Stimulated activated CD8-positive, alpha-beta memory T cell treated with anti-CD3 and anti-CD28 coated beads, Interleukin-12 subunit alpha, Interleukin-12 subunit beta, amount 100 ng/mL, for 24 hours (primary cell): ENCODE measurements around the gene SDHD.
"Not testable (repeated sequence)": the region's sequence is repeated elsewhere in the genome, so short reads cannot be mapped to it uniquely, and the experiment has no call there.

Source experiments
- DNase-seq: peaks from one replicate; pipeline ENCODE4 v3.0.0-alpha.2; 2020; ENCODE audit errors: extremely low read depth

SDHD gene

GRCh38 chr11:112086422-112087191 lies at the start of gene SDHD, which contains the start of gene TIMM8B:
SDHD (plus strand) TSS chr11:112086873; CDS start chr11:112086908, 35 bp downstream.
TIMM8B (minus strand) TSS chr11:112086756; CDS start chr11:112086723, 33 bp downstream.
- DNase-seq: peak; percentile 85

- no peak for DNase-seq
Observed at GRCh38 chr11:112037527-112037926, 49.1 kb upstream of the SDHD start.

DNA sequence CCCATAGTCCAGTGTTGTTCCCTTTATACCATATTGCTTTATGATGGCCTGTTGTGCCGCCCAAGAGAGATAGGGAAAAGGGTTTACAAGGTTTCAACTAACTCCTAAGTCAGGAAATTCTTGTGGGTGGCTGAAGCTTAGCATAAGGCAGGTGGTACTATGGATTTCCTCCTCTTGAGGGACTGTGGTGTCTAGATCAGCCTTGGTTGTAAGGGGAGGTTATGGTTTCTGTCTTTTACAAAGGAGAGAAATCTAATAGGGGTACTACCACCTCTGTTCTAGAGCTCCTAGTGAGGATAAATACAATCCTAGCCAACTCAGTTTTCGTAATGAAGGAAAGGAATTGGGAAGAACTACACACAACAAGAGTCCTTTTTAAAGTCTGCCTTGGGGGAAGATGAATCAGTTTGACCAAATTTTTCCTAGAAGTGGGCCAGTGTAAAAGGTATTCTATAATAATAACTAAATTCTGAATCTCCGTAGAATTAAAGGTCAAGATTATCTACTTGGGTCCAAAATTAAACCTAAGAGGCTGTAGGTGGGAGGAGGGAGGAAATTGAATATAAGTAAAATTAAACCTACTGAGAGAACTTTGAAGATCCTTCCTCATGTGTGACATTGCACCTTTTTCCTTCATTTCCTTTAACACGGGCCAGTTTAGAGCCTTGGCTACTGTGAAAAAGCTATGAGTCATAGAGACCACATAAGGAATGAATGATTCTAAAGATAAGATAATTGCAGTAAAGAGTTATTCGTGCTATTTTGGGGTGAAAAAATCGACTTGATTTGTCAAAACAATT lies 44.3 kb upstream of the SDHD start:
- no peak for DNase-seq

- DNase-seq: no peak
Observed at GRCh38 chr11:112042961-112043304, 43.7 kb upstream of the SDHD start.

DNA sequence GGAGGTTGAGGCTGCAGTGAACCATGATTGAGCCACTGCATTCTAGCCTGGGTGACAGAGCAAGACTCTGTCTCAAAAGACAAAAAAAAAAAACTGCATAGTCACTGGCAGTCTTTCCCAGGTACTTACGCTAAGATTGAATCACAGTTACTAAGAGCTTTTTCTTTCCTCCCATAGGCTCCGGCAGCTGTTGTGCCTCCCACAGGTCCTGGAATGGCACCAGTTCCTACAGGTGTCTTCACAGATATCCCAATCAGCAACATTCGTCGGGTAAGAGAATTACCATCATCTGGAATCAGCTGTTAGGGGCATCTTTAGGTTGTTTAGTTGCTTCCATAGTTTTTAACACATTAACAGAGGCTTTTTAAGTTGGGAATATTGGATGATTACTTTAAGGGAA lies 41.7 kb upstream of the SDHD start:
- DNase-seq: no peak

DNA sequence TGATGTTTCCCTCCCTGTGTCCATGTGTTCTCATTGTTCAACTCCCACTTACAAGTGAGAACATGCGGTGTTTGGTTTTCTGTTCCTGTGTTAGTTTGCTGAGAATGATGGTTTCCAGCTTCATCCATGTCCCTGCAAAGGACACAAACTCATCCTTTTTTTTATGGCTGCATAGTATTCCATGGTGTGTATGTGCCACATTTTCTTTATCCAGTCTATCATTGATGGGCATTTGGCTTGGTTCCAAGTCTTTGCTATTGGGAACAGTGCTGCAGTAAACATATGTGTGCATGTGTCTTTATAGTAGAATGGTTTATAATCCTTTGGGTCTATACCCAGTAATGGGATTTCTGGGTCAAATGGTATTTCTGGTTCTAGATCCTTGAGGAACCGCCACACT lies 40.0 kb upstream of the SDHD start:
- not testable (repeated sequence) for DNase-seq

DNA sequence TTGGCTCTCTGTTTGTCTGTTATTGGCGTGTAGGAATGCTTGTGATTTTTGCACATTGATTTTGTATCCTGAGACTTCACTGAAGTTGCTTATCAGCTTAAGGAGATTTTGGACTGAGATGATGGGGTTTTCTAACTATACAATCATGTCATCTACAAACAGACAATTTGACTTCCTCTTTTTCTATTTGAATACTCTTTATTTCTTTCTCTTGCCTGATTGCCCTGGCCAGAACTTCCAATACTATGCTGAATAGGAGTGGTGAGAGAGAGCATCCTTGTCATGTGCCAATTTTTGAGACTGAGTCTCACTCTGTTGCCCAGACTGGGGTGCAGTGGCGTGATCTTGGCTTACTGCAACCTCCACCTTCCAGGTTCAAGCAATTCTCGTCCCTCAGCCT lies 38.4 kb upstream of the SDHD start:
- not testable (repeated sequence) for DNase-seq

- DNase-seq: no peak
Observed at GRCh38 chr11:112049777-112050176, 36.9 kb upstream of the SDHD start.

GRCh38 chr11:112050721-112051120 lies 36.0 kb upstream of the SDHD start:
- no peak for DNase-seq

GRCh38 chr11:112051768-112052167 lies 34.9 kb upstream of the SDHD start:
- no peak for DNase-seq

DNA sequence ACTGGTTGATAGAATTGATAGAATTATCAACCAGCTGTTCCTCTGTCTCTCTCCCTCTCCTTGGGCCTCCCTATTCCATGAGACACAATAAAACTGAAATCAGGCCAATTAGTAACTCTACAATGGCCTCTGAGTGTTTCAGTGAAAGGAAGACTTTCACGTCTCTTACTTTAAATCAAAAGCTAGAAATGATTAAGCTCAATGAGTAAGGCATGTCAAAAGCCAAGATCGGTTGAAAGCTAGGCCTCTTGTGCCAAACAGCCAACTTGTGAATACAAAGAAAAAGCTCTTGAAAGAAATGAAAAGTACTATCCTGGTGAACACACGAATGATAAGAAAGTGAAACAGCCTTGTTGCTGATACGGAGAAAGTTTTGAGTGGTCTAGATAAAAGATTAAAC lies 29.5 kb upstream of the SDHD start:
- no peak for DNase-seq

DNA sequence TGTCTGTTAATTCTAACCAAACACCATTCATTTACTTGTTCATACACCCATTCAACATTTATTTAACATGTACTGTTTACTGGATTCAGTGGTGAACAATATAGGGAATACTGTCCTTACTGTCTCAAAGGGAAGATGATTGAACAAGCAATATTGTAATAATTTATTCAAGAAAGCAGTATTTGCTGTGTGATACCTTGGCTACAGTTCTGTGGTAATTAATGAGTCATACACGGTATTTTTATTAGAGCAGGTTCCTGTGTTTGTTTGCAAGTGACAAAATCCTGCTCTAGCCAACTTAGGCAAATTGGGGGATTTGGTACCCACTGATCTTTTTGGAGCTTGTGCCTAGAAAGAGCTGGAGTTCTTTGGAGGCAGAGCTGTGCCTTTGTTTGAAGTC lies 28.6 kb upstream of the SDHD start:
- DNase-seq: no peak

GRCh38 chr11:112062923-112063322 lies 23.8 kb upstream of the SDHD start:
- no peak for DNase-seq

GRCh38 chr11:112073941-112074811 lies 12.5 kb upstream of the SDHD start, which contains the start of the genes NKAPD1 and PIH1D2:
NKAPD1 (plus strand) TSS chr11:112074299; CDS start chr11:112075575, 1,276 bp downstream.
PIH1D2 (minus strand) TSS chr11:112074017; CDS start chr11:112073174, 843 bp downstream.
- peak; percentile 48 for DNase-seq

DNA sequence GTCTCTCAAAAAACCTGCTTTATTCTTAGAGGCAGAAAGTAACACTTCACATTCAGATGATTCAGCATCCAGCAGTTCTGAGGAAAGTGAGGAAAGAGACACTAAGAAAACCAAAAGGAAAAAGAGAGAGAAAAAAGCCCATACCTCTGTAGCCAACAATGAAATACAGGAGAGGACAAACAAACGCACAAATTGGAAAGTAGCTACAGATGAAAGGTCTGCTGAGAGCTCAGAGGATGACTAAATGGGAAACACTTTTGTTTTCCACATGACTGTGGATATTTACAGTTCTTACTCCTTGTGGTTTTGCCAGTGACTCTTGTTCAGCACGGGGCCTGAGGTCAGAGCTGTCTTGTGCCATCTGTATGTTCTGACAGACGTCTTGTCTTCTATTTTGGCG lies 3.9 kb upstream of the SDHD start:
- no peak for DNase-seq

DNA sequence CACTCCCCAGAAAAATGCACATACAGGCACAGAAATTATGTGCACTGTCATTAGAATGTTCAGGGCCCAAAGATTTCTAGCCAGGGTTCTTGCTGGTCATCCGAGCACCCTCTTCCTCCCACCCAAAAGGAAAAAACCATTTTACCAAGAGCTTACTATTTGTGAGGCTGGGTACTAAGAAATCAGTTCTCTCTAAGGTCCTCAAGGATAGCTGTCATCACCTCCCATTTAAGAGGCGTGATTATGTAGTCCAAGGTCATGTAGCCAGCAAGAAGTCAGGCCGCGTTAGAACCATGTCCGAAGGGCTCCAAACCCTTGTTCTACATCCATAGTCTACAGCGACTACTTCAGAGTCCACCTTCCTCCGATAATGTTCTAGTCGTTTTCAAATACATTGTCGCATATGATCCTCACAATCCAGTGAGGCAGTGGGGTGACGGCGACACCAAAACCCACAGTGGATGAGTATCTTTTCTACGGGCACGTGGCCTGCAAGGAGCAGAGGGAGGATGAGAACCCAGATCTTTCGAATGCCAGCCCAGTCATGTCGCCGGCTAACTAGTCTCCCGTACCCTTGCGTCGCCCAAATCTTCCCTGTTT lies 751 bp upstream of the SDHD start:
- DNase-seq: no peak

DNA sequence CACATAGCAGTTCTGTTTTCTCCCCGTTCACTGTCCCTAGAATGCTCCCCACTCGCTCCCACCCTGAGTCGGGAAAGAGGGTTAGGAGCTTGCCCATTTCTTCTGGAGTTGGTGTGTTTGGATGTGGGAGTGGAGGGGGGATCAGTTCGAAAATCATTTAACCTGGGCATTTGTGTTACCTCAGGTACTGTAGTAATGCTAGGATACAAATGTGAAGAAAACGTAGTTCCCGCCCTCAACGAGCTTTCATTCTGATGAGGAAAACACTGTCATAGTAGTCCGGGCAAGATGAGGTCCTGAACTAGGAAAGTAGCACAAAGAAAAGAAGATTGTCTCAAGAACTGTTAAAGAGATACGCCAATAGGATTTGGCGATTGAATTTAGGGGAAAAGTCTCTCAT lies 539 bp downstream of the SDHD start:
- no peak for DNase-seq

DNA sequence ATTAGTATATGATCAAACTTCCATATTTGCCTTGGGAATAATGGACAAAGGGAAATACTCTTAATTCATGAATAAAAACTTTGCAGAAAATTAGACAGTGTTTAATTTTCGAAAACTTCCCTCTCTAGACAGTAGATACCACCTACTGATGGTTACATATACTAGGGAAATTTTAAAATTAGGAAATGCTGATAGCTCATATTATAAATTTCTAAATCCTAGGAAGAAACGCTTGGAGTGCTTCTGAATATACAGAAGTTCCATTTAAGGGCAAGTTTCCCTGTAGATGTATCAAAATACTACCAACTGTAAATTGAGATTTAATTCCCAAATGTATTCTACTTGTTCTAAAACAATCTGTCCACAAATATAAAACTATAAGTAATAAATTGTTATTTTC lies 8.6 kb downstream of the SDHD start:
- DNase-seq: not testable (repeated sequence)

GRCh38 chr11:112096194-112096593 lies 9.5 kb downstream of the SDHD start:
- no peak for DNase-seq

- DNase-seq: no peak
Observed at GRCh38 chr11:112097734-112098528, 11.3 kb downstream of the SDHD start.

GRCh38 chr11:112100462-112100861 lies 13.8 kb downstream of the SDHD start:
- no peak for DNase-seq
